ENCODE measurements around the gene CHST8.

The CHST8 gene

GRCh38 chr19:33618884-33619283, 2.9 kb upstream of the CHST8 start:
- H3K36me3 ChIP-seq (replicated peaks) = no peaks in the 10 kb centered on the region
- TF ChIP-seq CTCF (IDR thresholded peaks at IDR 0.05; ENCODE audit: low read depth, low read length, missing control alignments) = no peak
- no peak overlapping the region for H3K4me3 ChIP-seq (ENCODE audit: low read depth, low read length)
- no peak overlapping the region for H3K27ac ChIP-seq
- peaks cover 41% of the 10 kb centered on the region for H3K27me3 ChIP-seq (replicated peaks)
- no peak for DNase-seq
- in situ Hi-C loops (cut with HindIII; ENCODE audit: low pct_ligation_motif_present, low sequenced_read_pairs) = no loop called here

GRCh38 chr19:33620611-33621010, 1.1 kb upstream of the CHST8 start:
- Histone ChIP-seq H3K27me3 (replicated peaks) (peaks cover 51% of the 10 kb centered on the region), H3K27ac (no peak overlapping the region), H3K4me3 (ENCODE audit: low read depth, low read length) (no peak overlapping the region), H3K36me3 (replicated peaks) (no peaks in the 10 kb centered on the region)
- no peak for TF ChIP-seq CTCF (IDR thresholded peaks at IDR 0.05; ENCODE audit: low read depth, low read length, missing control alignments)
- no peak for DNase-seq
- in situ Hi-C loops (cut with HindIII; ENCODE audit: low pct_ligation_motif_present, low sequenced_read_pairs) = no loop called here

- no peak for DNase-seq
- in situ Hi-C loops (cut with HindIII; ENCODE audit: low pct_ligation_motif_present, low sequenced_read_pairs) = no loop called here
- no peaks in the 10 kb centered on the region for H3K36me3 ChIP-seq (replicated peaks)
- no peak overlapping the region for H3K4me3 ChIP-seq (ENCODE audit: low read depth, low read length)
- no peak for TF ChIP-seq CTCF (IDR thresholded peaks at IDR 0.05; ENCODE audit: low read depth, low read length, missing control alignments)
- peaks cover 51% of the 10 kb centered on the region for H3K27me3 ChIP-seq (replicated peaks)
- no peak overlapping the region for H3K27ac ChIP-seq
Observed at GRCh38 chr19:33621065-33621785, 528 bp upstream of the CHST8 start.

GRCh38 chr19:33622505-33622808, 704 bp downstream of the CHST8 start:
- DNase-seq = no peak
- Histone ChIP-seq H3K27ac (no peak overlapping the region), H3K36me3 (replicated peaks) (no peaks in the 10 kb centered on the region), H3K4me3 (ENCODE audit: low read depth, low read length) (peak overlapping the region; percentile 29), H3K27me3 (replicated peaks) (peaks cover 51% of the 10 kb centered on the region)
- no peak for TF ChIP-seq CTCF (IDR thresholded peaks at IDR 0.05; ENCODE audit: low read depth, low read length, missing control alignments)
- in situ Hi-C loops (cut with HindIII; ENCODE audit: low pct_ligation_motif_present, low sequenced_read_pairs) = no loop called here

GRCh38 chr19:33622809-33623511, 1.2 kb downstream of the CHST8 start:
- TF ChIP-seq CTCF (IDR thresholded peaks at IDR 0.05; ENCODE audit: low read depth, low read length, missing control alignments) = no peak
- H3K4me3 ChIP-seq (ENCODE audit: low read depth, low read length) = peak overlapping the region; percentile 20

More at GRCh38 chr19:33622809-33623511, 1.2 kb downstream of the CHST8 start:
- DNase-seq = no peak
- Histone ChIP-seq H3K27me3 (replicated peaks) (peaks cover 51% of the 10 kb centered on the region), H3K36me3 (replicated peaks) (no peaks in the 10 kb centered on the region), H3K27ac (no peak overlapping the region)
- in situ Hi-C loops (cut with HindIII; ENCODE audit: low pct_ligation_motif_present, low sequenced_read_pairs) = no loop called here
